Trophoblast cell (in vitro differentiated cells and primary cell): ENCODE data around the gene NAB1.
A peak's percentile ranks its signal among the peaks of the same experiment; 100 is the strongest.

Experiments
- DNase-seq, 2 donors: peaks; one replicate each; pipeline ENCODE4 v3.0.0-alpha.2; 2016
- H2AFZ ChIP-seq: 2 replicates; pipeline ENCODE4 v1.6.1; 2013; ENCODE audit warnings: low read length, moderate library complexity, mild to moderate bottlenecking; ENCODE audit not compliant: insufficient read depth, poor library complexity
- H2AK5ac ChIP-seq: 2 replicates; pipeline ENCODE4 v1.6.1; 2013; ENCODE audit warnings: mild to moderate bottlenecking, low read length
- H2BK120ac ChIP-seq: 2 replicates; pipeline ENCODE4 v1.6.1; 2013; ENCODE audit warnings: low read length, mild to moderate bottlenecking, moderate library complexity; ENCODE audit not compliant: insufficient read depth, poor library complexity
- H2BK12ac ChIP-seq: 2 replicates; pipeline ENCODE4 v1.6.1; 2013; ENCODE audit warnings: mild to moderate bottlenecking, low read length, moderate library complexity
- H2BK5ac ChIP-seq: 2 replicates; pipeline ENCODE4 v1.6.1; 2013; ENCODE audit warnings: low read length, low read depth, moderate library complexity, mild to moderate bottlenecking; ENCODE audit not compliant: poor library complexity
- H3K14ac ChIP-seq: 2 replicates; pipeline ENCODE4 v1.6.1; 2013; ENCODE audit warnings: mild to moderate bottlenecking, low read length
- H3K18ac ChIP-seq: 2 replicates; pipeline ENCODE4 v1.6.1; 2013; ENCODE audit warnings: mild to moderate bottlenecking, low read length
- H3K23ac ChIP-seq: 2 replicates; pipeline ENCODE4 v1.6.1; 2013; ENCODE audit warnings: low read length
- H3K27ac ChIP-seq: 2 replicates; pipeline ENCODE4 v1.5.1; 2013; ENCODE audit warnings: low read depth, mild to moderate bottlenecking, inconsistent platforms, low read length, moderate library complexity
- H3K27me3 ChIP-seq: 2 replicates; pipeline ENCODE4 v1.6.1; 2013; ENCODE audit warnings: inconsistent platforms, mild to moderate bottlenecking, low read length, moderate library complexity; ENCODE audit not compliant: insufficient read depth
- H3K36me3 ChIP-seq, 2 experiments: 1 replicate in 1 of 2; 2 replicates in 1 of 2; pipeline ENCODE4 v1.6.1; 2013; ENCODE audit warnings: low read length in 2 of 2, mild to moderate bottlenecking in 2 of 2, moderate library complexity in 1 of 2; ENCODE audit not compliant: insufficient read depth in 2 of 2, control insufficient read depth in 1 of 2
- H3K4ac ChIP-seq: 2 replicates; pipeline ENCODE4 v1.6.1; 2013; ENCODE audit warnings: low read depth, mild to moderate bottlenecking, low read length, moderate library complexity
- H3K4me1 ChIP-seq, 2 experiments: 1 replicate in 1 of 2; 2 replicates in 1 of 2; pipeline ENCODE4 v1.6.1; 2013; ENCODE audit warnings: low read length in 2 of 2, mild to moderate bottlenecking in 2 of 2, moderate library complexity in 1 of 2; ENCODE audit not compliant: insufficient read depth in 2 of 2, control insufficient read depth in 1 of 2
- H3K4me2 ChIP-seq: 2 replicates; pipeline ENCODE4 v1.6.1; 2013; ENCODE audit warnings: inconsistent platforms, mild to moderate bottlenecking, low read length, moderate library complexity
- H3K4me3 ChIP-seq: 2 replicates; pipeline ENCODE4 v1.5.1; 2013; ENCODE audit warnings: mild to moderate bottlenecking, low read depth, low read length, inconsistent platforms
- H3K79me1 ChIP-seq: one replicate; pipeline ENCODE4 v1.6.1; 2013; ENCODE audit warnings: low read length
- H3K79me2 ChIP-seq: 2 replicates; pipeline ENCODE4 v1.6.1; 2013; ENCODE audit warnings: low read length, mild to moderate bottlenecking; ENCODE audit not compliant: control insufficient read depth, insufficient read depth, poor library complexity
- H3K9ac ChIP-seq: 2 replicates; pipeline ENCODE4 v1.6.1; 2013; ENCODE audit warnings: mild to moderate bottlenecking, low read length
- H3K9me3 ChIP-seq: 2 replicates; pipeline ENCODE4 v1.6.1; 2013; ENCODE audit warnings: low read depth, mild to moderate bottlenecking, control low read depth, inconsistent platforms, low read length; ENCODE audit not compliant: insufficient read depth
- H4K12ac ChIP-seq: 2 replicates; pipeline ENCODE4 v1.6.1; 2013; ENCODE audit warnings: low read depth, mild to moderate bottlenecking, low read length, moderate library complexity
- H4K8ac ChIP-seq: 2 replicates; pipeline ENCODE4 v1.6.1; 2013; ENCODE audit warnings: low read depth, mild to moderate bottlenecking, low read length, moderate library complexity
- H4K91ac ChIP-seq: one replicate; pipeline ENCODE4 v1.6.1; 2013; ENCODE audit warnings: low read depth, mild to moderate bottlenecking, low read length, moderate library complexity
- WGBS: extraction: QIAGEN DNeasy Blood & Tissue Kit; methylation state at CpG from one replicate; pipeline ENCODE4 v1.1.7; 2013; ENCODE audit warnings: missing lambda C conversion rate; ENCODE audit not compliant: insufficient read length, insufficient coverage; ENCODE audit errors: extremely low coverage; 5-methylcytosine and 5-hydroxymethylcytosine counted together

Gene NAB1

DNA sequence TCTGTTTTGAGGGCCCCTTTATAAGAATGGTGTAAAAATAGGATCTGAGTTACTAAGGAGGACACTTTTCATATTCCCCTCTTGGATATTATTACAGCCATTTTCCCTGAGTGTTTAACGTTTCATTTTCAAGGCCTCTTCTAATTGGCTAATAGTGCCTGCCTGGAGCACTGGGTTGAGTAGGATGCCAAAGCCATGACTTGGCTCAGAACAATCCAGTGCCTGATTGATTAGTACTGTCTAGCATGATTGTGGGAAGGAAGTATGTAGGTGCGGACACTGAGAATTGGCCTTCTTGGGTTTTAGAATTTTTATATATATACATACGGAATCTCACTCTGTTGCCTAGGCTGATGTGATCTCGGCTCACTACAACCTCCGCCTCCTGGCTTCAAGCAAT lies 66.1 kb downstream of the NAB1 start:
- Histone ChIP-seq H3K79me2 (no peaks in the 10 kb centered on the region), H2BK12ac (no peak overlapping the region), H4K8ac (no peak overlapping the region), H3K4me1 (peaks cover 17 to 19% of the 10 kb centered on the region in 2 experiments), H4K91ac (no peak overlapping the region), H3K18ac (no peak overlapping the region), H2AFZ (no peak overlapping the region), H3K4ac (no peak overlapping the region), H2AK5ac (no peak overlapping the region), H2BK5ac (no peak overlapping the region), H3K79me1 (peaks cover 5% of the 10 kb centered on the region), H3K27ac (no peak overlapping the region), H3K36me3 (no peaks in the 10 kb centered on the region), H3K4me3 (no peak overlapping the region), H3K14ac (no peak overlapping the region), H3K23ac (no peak overlapping the region), H4K12ac (no peak overlapping the region), H3K9ac (no peak overlapping the region), H3K27me3 (no peaks in the 10 kb centered on the region), H3K9me3 (no peaks in the 10 kb centered on the region), H2BK120ac (no peak overlapping the region), H3K4me2 (no peak overlapping the region)
- WGBS = no CpG with 5 or more reads among the region's 5 CpGs
- DNase-seq = peak; percentile 38 to 54

DNA sequence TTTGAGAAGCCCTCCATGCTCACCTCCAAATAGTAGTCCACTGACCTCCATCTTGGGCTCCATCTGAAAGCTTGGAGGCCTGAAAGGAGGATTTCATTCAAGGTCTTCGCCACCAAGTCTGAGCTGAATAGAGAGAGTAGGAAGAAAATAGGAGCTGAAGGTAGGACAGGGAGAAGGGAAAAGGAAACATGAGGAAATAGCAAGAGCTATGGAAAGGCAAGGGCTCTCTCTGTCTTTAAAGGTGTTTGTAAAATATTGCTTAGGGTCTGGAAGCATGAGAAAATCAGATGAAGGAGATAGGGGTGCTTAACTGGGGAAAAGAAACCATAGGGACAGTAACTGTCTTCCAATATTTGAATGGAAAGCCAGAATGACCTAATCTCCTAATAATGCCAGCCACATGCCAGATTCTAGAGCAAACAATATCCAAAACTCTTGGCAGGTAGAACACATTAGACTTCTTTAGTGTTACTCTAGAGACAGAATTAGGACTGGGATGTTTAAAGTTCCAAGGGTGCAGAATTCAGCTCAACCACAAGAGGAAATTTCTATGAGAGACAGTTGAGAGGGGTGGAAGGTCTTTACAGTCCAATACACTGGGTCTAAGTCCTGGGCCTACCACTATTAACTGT lies 67.4 kb downstream of the NAB1 start:
- Histone ChIP-seq H3K79me2 (no peaks in the 10 kb centered on the region), H4K91ac (no peak overlapping the region), H3K4me2 (no peak overlapping the region), H2BK120ac (no peak overlapping the region), H3K9me3 (no peaks in the 10 kb centered on the region), H3K14ac (no peak overlapping the region), H3K4me1 (peaks cover 21 to 22% of the 10 kb centered on the region in 2 experiments), H3K23ac (no peak overlapping the region), H3K4me3 (no peak overlapping the region), H3K9ac (no peak overlapping the region), H4K12ac (no peak overlapping the region), H2AFZ (no peak overlapping the region), H2AK5ac (no peak overlapping the region), H4K8ac (no peak overlapping the region), H3K4ac (no peak overlapping the region), H3K18ac (no peak overlapping the region), H3K36me3 (no peaks in the 10 kb centered on the region), H2BK12ac (no peak overlapping the region), H2BK5ac (no peak overlapping the region), H3K79me1 (peaks cover 5% of the 10 kb centered on the region), H3K27me3 (no peaks in the 10 kb centered on the region), H3K27ac (no peak overlapping the region)
- no peak for DNase-seq
- no CpG with 5 or more reads among the region's 1 CpG for WGBS

DNA sequence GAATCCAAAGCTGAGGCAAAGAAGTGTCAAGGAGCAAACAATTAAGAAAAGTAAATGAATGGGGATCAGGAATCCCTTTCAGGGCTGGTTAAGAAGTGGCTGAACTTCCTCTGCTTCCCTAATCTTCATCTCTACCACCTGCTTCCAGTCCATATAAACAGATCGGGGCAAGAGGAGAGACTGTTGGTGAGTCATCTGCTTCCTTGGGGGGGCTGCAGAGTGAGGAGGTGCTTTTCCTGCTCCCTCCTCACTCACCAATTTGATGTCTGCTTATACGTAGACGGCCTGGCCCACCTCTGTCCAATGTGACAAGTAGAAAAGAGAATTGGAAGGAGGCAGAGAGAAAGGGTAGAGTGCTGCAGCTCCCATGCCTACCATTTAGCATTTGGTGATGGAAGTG lies 68.4 kb downstream of the NAB1 start:
- DNase-seq = no peak
- peak overlapping the region; percentile 21 for H4K91ac ChIP-seq
- no peaks in the 10 kb centered on the region for H3K27me3 ChIP-seq
- H3K18ac ChIP-seq = no peak overlapping the region
- no peaks in the 10 kb centered on the region for H3K36me3 ChIP-seq
- no peak overlapping the region for H3K14ac ChIP-seq
- H3K9me3 ChIP-seq = no peaks in the 10 kb centered on the region
- H3K4me3 ChIP-seq = no peak overlapping the region
- H2AK5ac ChIP-seq = no peak overlapping the region
- no peak overlapping the region for H4K8ac ChIP-seq
- no peaks in the 10 kb centered on the region for H3K79me2 ChIP-seq
- H3K27ac ChIP-seq = no peak overlapping the region
- H3K23ac ChIP-seq = no peak overlapping the region
- no CpG with 5 or more reads among the region's 3 CpGs for WGBS
- H3K79me1 ChIP-seq = peaks cover 7% of the 10 kb centered on the region
- peak overlapping the region; percentile 4 for H2BK12ac ChIP-seq
- no peak overlapping the region for H3K4me2 ChIP-seq
- H3K9ac ChIP-seq = no peak overlapping the region
- H2BK120ac ChIP-seq = peak overlapping the region; percentile 8
- H3K4ac ChIP-seq = no peak overlapping the region
- peaks cover 19 to 20% of the 10 kb centered on the region in 2 experiments for H3K4me1 ChIP-seq
- no peak overlapping the region for H2BK5ac ChIP-seq
- no peak overlapping the region for H2AFZ ChIP-seq
- H4K12ac ChIP-seq = no peak overlapping the region

DNA sequence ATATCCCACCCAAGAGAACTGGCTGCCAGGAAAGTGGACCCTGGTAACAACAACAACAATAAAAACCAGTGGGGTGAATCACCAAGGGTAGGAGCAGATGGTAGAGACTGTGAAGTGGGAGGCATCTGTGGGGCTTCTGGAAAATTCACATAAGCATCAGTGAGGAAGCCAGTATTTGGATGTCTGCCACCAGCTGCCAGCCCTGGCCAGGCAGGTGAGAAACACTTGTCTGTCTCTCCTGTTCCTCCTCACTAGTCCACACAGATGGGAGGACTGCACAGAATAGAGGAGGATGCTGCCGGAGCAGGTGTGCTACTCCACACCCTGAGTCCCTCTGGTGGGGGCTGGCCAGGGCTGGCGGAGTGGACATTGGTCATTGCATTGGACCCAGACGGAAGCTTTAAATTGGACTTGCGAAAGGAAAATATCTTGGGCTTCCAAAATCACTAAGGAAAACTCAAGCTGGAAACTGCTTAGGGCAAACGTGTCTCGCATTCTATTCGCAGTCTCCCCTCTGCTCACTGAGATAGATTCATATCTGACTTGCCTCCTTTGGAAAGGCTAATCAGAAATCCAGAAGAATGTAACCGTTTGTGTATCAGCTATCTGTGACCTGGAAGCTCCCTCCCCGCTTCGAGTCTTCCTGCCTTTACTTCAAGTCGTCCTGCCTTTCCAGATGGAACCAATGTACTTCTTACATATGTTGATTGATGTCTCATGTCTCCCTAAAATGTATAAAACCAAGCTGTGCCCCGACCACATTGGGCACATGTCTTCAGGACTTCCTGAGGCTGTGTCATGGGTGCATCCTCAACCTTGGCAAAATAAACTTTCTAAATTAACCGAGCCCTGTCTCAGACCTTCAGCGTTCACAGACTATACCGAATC lies 69.1 kb downstream of the NAB1 start:
- H3K4me1 ChIP-seq = peaks cover 19 to 20% of the 10 kb centered on the region in 2 experiments
- peak overlapping the region; percentile 86 for H3K27ac ChIP-seq
- H2AFZ ChIP-seq = no peak overlapping the region
- no peak overlapping the region for H4K12ac ChIP-seq
- H3K4me3 ChIP-seq = no peak overlapping the region
- H3K79me1 ChIP-seq = peaks cover 7% of the 10 kb centered on the region
- H2AK5ac ChIP-seq = no peak overlapping the region
- peak overlapping the region; percentile 45 for H3K18ac ChIP-seq
- H3K4ac ChIP-seq = no peak overlapping the region
- no peak overlapping the region for H3K9ac ChIP-seq
- peak overlapping the region; percentile 31 for H3K14ac ChIP-seq
- peak overlapping the region; percentile 84 for H2BK12ac ChIP-seq
- H3K27me3 ChIP-seq = no peaks in the 10 kb centered on the region
- no peak overlapping the region for H4K8ac ChIP-seq
- H3K36me3 ChIP-seq = no peaks in the 10 kb centered on the region
- H2BK120ac ChIP-seq = peak overlapping the region; percentile 46
- H2BK5ac ChIP-seq = peak overlapping the region; percentile 61
- no peaks in the 10 kb centered on the region for H3K9me3 ChIP-seq
- no CpG with 5 or more reads among the region's 15 CpGs for WGBS
- peak overlapping the region; percentile 36 for H3K4me2 ChIP-seq
- H4K91ac ChIP-seq = peak overlapping the region; percentile 21
- no peak overlapping the region for H3K23ac ChIP-seq
- peak; percentile 69 to 85 for DNase-seq
- H3K79me2 ChIP-seq = no peaks in the 10 kb centered on the region
